Endothelial cell of umbilical vein (primary cell): Measurements from ENCODE around the gene LANCL1. TPM values are rescaled to one million over a fixed set of nuclear protein-coding genes. Genes with fewer than 3 reads are reported as not detected.

ENCODE experiments used
- BruUV-seq: library from RNA; stranded (reverse); fragments of 400-500 nt; replicated peaks from 2 replicates; lab custom pipeline; 2021; lab: Mats Ljungman, UMichigan
- CTCF ChIA-PET: fragments of 300-600, 350-600 bp; sonication (Branson Sonifier 250); formaldehyde crosslinking; loops from one replicate; lab custom pipeline; 2021; ENCODE audit warnings: antibody characterized with exemption, inconsistent platforms; lab: Charles Lee
- POLR2A ChIA-PET: fragments of 300-600, 350-600 bp; sonication (Branson Sonifier 250); formaldehyde crosslinking; loops from one replicate; lab custom pipeline; 2021; ENCODE audit warnings: antibody characterized with exemption, inconsistent platforms; lab: Charles Lee
- DNase-seq: peaks from one replicate; pipeline ENCODE4 v3.0.0-alpha.2; 2011; ENCODE audit warnings: low read depth, low spot score
- FAIRE-seq: peaks from 2 replicates; lab custom pipeline; 2011; peaks lifted over from hg19 to GRCh38; lab: Jason Lieb, UNC
- H2AFZ ChIP-seq: 2 replicates; pipeline ENCODE4 v1.6.0; 2012; ENCODE audit warnings: low read depth, low read length, control low read depth, inconsistent platforms
- H3K27ac ChIP-seq: 2 replicates; pipeline ENCODE4 v1.5.1; 2011; ENCODE audit warnings: low read depth, mild to moderate bottlenecking, control low read depth, low read length, moderate library complexity; ENCODE audit not compliant: insufficient read depth
- H3K27me3 ChIP-seq, 2 experiments: 2 replicates each; pipeline versions ENCODE4 v1.6.0 to v1.6.1; 2011; ENCODE audit warnings: low read length in 2 of 2, mixed read lengths in 1 of 2; ENCODE audit not compliant: control insufficient read depth in 2 of 2, insufficient read depth in 2 of 2
- H3K36me3 ChIP-seq, 2 experiments: 2 replicates in 1 of 2; 3 replicates in 1 of 2; pipeline ENCODE4 v1.5.1; 2011; ENCODE audit warnings: low read length in 2 of 2, mild to moderate bottlenecking in 1 of 2, moderate library complexity in 1 of 2; ENCODE audit not compliant: control insufficient read depth in 2 of 2, insufficient read depth in 2 of 2; ENCODE audit errors: extremely low read depth in 1 of 2
- H3K4me1 ChIP-seq: 3 replicates; pipeline ENCODE4 v1.5.1; 2011; ENCODE audit warnings: mild to moderate bottlenecking, low read length; ENCODE audit not compliant: control insufficient read depth, insufficient read depth; ENCODE audit errors: extremely low read depth
- H3K4me2 ChIP-seq: 2 replicates; pipeline ENCODE4 v1.6.1; 2011; ENCODE audit warnings: low read length, control low read depth, mixed read lengths; ENCODE audit not compliant: insufficient read depth
- H3K4me3 ChIP-seq, 3 experiments: fragments of 200-600 bp in 1 of 3; sonication (generic), shearing (Covaris generic) in 1 of 3; replicated peaks in 1 of 3; 2 replicates each; pipeline ENCODE4 v1.5.1; 2011 to 2016; ENCODE audit warnings: control low read depth in 3 of 3, low read length in 3 of 3, mild to moderate bottlenecking in 2 of 3, inconsistent platforms in 1 of 3, low read depth in 1 of 3, moderate library complexity in 1 of 3; ENCODE audit not compliant: insufficient read depth in 1 of 3
- H3K79me2 ChIP-seq: 2 replicates; pipeline ENCODE4 v1.6.0; 2012; ENCODE audit warnings: low read length, inconsistent platforms; ENCODE audit not compliant: control insufficient read depth, insufficient read depth
- H3K9ac ChIP-seq: replicated peaks from 2 replicates; pipeline ENCODE3; 2011; ENCODE audit warnings: low read length, control low read depth; ENCODE audit not compliant: insufficient read depth; ENCODE audit errors: extremely low read depth
- H3K9me1 ChIP-seq: replicated peaks from 3 replicates; pipeline ENCODE4 v1.6.0; 2011; ENCODE audit warnings: mild to moderate bottlenecking, low read length; ENCODE audit not compliant: control insufficient read depth, insufficient read depth; ENCODE audit errors: extremely low read depth
- H3K9me3 ChIP-seq: replicated peaks from 2 replicates; pipeline ENCODE4 v1.5.1; 2012; ENCODE audit warnings: low read length, inconsistent platforms; ENCODE audit not compliant: control insufficient read depth, insufficient read depth
- H4K20me1 ChIP-seq: replicated peaks from 2 replicates; pipeline ENCODE3; 2011; ENCODE audit warnings: mild to moderate bottlenecking, low read length; ENCODE audit not compliant: control insufficient read depth, insufficient read depth; ENCODE audit errors: extremely low read depth
- FOS ChIP-seq: IDR thresholded peaks from 2 replicates; pipeline ENCODE4 v1.6.1; 2011; ENCODE audit warnings: mild to moderate bottlenecking, low read length, moderate library complexity, borderline replicate concordance; ENCODE audit not compliant: insufficient read depth
- GATA2 ChIP-seq: IDR thresholded peaks from 2 replicates; pipeline ENCODE4 v1.7.0; 2011; ENCODE audit warnings: low read depth, mild to moderate bottlenecking, moderate library complexity, mixed read lengths, low read length; ENCODE audit not compliant: insufficient read length, insufficient read depth
- JUN ChIP-seq: IDR thresholded peaks from 2 replicates; pipeline ENCODE4 v1.6.1; 2011; ENCODE audit warnings: borderline replicate concordance, low read depth; ENCODE audit not compliant: insufficient read length, insufficient read depth
- POLR2A ChIP-seq: IDR thresholded peaks from 2 replicates; pipeline ENCODE4 v1.6.1; 2012; ENCODE audit warnings: low read depth, mild to moderate bottlenecking, control low read depth, low read length
- POLR2AphosphoS5 ChIP-seq: IDR thresholded peaks from 2 replicates; pipeline ENCODE4 v1.6.1; 2012; ENCODE audit warnings: low read depth, mild to moderate bottlenecking, control low read depth, low read length, moderate library complexity; ENCODE audit not compliant: insufficient read depth
- dilution Hi-C: fragments of 300-500 bp; cut with MboI; formaldehyde crosslinking; loops from one replicate; pipeline ENCODE4 v1.15.0; 2019; ENCODE audit warnings: low sequenced_read_pairs; ENCODE audit not compliant: extremely low pct_ligation_motif_present
- intact Hi-C: fragments of 100-400 bp; cut with micrococcal nuclease; formaldehyde crosslinking; loops from one replicate; pipeline ENCODE4 v1.10.0; 2022
- polyA plus RNA-seq, 4 experiments: library from polyadenylated mRNA; depleted of rRNA in 3 of 4; stranded (reverse) in 3 of 4; unstranded in 1 of 4; fragments of >200 nt; gene quantifications; 2 replicates each; pipeline versions ENCODE4 v1.2.1 to v1.2.3, GENCODE V29; 2011 to 2012; ENCODE audit warnings: missing spikeins in 1 of 4
- total RNA-seq: library from RNA; stranded (reverse); gene quantifications from 2 replicates; pipeline ENCODE4 v1.2.3, GENCODE V29; 2021
- TF ChIP-seq, protein P1 (sequence below), 2 donors: IDR thresholded peaks; 1 replicate in 1 of 2; 2 replicates in 1 of 2; pipeline ENCODE4 v1.5.1; 2011; ENCODE audit warnings: low read length in 2 of 2, mild to moderate bottlenecking in 2 of 2, moderate library complexity in 2 of 2, control low read depth in 1 of 2, inconsistent platforms in 1 of 2, low read depth in 1 of 2; ENCODE audit not compliant: insufficient read depth in 1 of 2; ENCODE audit errors: extremely low read depth in 1 of 2

Gene LANCL1
- total and polyA plus RNA-seq, 2 donors (not counting 3 experiments of a cell fraction or from before 2014, with no cell fraction given): 22.9 to 24.2 TPM

DNA sequence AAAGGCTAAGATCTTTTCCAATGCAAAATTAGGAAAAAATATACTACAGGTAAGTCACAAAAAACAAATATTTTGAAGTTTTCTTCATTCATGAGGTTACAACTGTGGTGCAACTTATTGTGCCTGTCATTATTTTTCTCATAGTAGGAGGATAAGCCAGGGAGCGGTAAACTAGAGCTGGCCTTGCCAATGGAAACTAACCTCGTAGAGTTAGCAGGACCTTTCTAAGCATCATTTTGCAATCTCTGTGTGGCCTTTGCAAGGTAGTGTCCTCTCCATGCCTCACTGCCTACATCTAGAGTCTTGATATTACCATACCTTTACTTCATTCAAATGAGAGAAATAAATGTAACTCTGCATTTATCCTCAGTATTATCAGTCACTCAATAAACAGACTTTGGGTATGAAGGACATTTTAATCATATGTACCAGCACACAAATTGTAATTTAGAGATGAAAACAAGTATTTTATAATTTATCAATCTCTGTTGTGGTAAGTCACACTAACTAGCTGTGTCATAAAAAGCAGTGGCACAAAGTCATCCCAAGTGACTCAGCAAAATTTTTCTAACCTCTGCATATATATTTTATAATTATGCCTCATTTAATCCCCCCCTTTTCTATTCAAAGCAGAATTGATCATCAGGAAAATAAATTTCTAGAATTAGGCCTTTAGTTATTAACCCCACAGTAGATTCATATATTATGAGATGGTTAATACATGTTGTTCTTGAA lies 47.0 kb downstream of the LANCL1 start:
- Histone ChIP-seq H3K79me2 (no peaks in the 10 kb centered on the region), H3K36me3 (peaks cover 0 to 2% of the 10 kb centered on the region in 2 experiments), H3K27me3 (no peaks in the 10 kb centered on the region), H3K9ac (no peak overlapping the region), H3K9me1 (no peaks in the 10 kb centered on the region), H3K4me1 (no peaks in the 10 kb centered on the region), H4K20me1 (no peaks in the 10 kb centered on the region), H3K27ac (no peak overlapping the region), H3K4me3 (no peak overlapping the region), H3K9me3 (no peaks in the 10 kb centered on the region), H3K4me2 (no peak overlapping the region), H2AFZ (no peak overlapping the region)
- dilution Hi-C loops: no loop called here
- no TSS peak for BruUV-seq
- intact Hi-C loops: no loop called here
- TF ChIP-seq POLR2A (no peak), JUN (no peak), POLR2AphosphoS5 (no peak), FOS (no peak), GATA2 (no peak)
- TF ChIP-seq, protein P1, sequence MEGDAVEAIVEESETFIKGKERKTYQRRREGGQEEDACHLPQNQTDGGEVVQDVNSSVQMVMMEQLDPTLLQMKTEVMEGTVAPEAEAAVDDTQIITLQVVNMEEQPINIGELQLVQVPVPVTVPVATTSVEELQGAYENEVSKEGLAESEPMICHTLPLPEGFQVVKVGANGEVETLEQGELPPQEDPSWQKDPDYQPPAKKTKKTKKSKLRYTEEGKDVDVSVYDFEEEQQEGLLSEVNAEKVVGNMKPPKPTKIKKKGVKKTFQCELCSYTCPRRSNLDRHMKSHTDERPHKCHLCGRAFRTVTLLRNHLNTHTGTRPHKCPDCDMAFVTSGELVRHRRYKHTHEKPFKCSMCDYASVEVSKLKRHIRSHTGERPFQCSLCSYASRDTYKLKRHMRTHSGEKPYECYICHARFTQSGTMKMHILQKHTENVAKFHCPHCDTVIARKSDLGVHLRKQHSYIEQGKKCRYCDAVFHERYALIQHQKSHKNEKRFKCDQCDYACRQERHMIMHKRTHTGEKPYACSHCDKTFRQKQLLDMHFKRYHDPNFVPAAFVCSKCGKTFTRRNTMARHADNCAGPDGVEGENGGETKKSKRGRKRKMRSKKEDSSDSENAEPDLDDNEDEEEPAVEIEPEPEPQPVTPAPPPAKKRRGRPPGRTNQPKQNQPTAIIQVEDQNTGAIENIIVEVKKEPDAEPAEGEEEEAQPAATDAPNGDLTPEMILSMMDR (IDR thresholded peaks at IDR 0.05; ENCODE audit: extremely low read depth in 1 of 2, insufficient read depth in 1 of 2, low read depth in 1 of 2, low read length in 2 of 2): no peak
- POLR2A ChIA-PET: no interaction called here
- CTCF ChIA-PET: no interaction called here
- FAIRE-seq: no peak
- DNase-seq: no peak
